Heart right ventricle (tissue), 16 donors: ENCODE measurements around the gene PHYHD1. TPM values are rescaled to one million over a fixed set of nuclear protein-coding genes. Genes with fewer than 3 reads are reported as not detected.

ENCODE experiments used
- ATAC-seq, 8 donors: fragments of 200-7000 bp; cut with Tn5 transposase; one replicate each; pipeline ENCODE4 v1.9.1; 2020; ENCODE audit warnings: mild to moderate bottlenecking in 8 of 8, moderate library complexity in 8 of 8, moderate number of reproducible peaks in 1 of 8
- DNase-seq, 2 donors: peaks; one replicate each; pipeline ENCODE4 v3.0.0-alpha.2; 2020
- H3K27ac ChIP-seq, 10 donors: fragments of 200-600 bp; sonication (generic) in 2 of 10; one replicate each; pipeline versions ENCODE4 v1.5.0 to v1.8.0; 2020 to 2022; ENCODE audit warnings: mild to moderate bottlenecking in 3 of 10
- H3K27me3 ChIP-seq, 7 donors: fragments of 200-600 bp; one replicate each; pipeline ENCODE4 v1.8.0; 2021 to 2022; ENCODE audit warnings: mild to moderate bottlenecking in 2 of 7
- H3K36me3 ChIP-seq, 9 donors: fragments of 200-600 bp; sonication (generic) in 1 of 9; one replicate each; pipeline versions ENCODE4 v1.5.0 to v1.8.0; 2020 to 2022; ENCODE audit warnings: mild to moderate bottlenecking in 2 of 9
- H3K4me1 ChIP-seq, 9 donors: fragments of 200-600 bp; sonication (generic) in 1 of 9; one replicate each; pipeline versions ENCODE4 v1.5.0 to v1.8.0; 2020 to 2022; ENCODE audit warnings: mild to moderate bottlenecking in 4 of 9
- H3K4me3 ChIP-seq, 10 donors: fragments of 200-600 bp; sonication (generic) in 2 of 10; one replicate each; pipeline versions ENCODE4 v1.5.0 to v1.8.0; 2020 to 2022; ENCODE audit warnings: mild to moderate bottlenecking in 7 of 10, moderate library complexity in 2 of 10
- H3K9me3 ChIP-seq, 11 donors: fragments of 200-600 bp in 10 of 11; sonication (generic) in 2 of 11; one replicate each; pipeline versions ENCODE4 v1.5.0 to v1.8.0; 2013 to 2022; ENCODE audit warnings: mild to moderate bottlenecking in 2 of 11, control low read depth in 1 of 11, moderate library complexity in 1 of 11
- WGBS, 2 donors: extraction: QIAGEN DNeasy Blood & Tissue Kit; methylation state at CpG; one replicate each; pipeline ENCODE4 v1.1.7; 2013; ENCODE audit warnings: inconsistent platforms in 1 of 2; 5-methylcytosine and 5-hydroxymethylcytosine counted together
- intact Hi-C, 10 donors: fragments of 100-400 bp; cut with DNase I; formaldehyde crosslinking; loops; one replicate each; pipeline versions ENCODE4 v1.11.1 to v1.14.2; 2022
- polyA plus RNA-seq, 2 donors: library from polyadenylated mRNA; stranded (reverse); fragments of 200-250 nt; gene quantifications; one replicate each; pipeline ENCODE4 v1.2.3, GENCODE V29; 2013
- total RNA-seq, 10 donors: library from RNA; stranded (reverse); fragmentation: NEBNext Ultra II Directional in 3 of 10; extraction: Animal tissue kit (Norgen Biotek cat#: 25700) in 3 of 10; gene quantifications; one replicate each; pipeline versions ENCODE4 v1.2.1 to v1.2.4, GENCODE V29; 2021 to 2023
- TF ChIP-seq, protein P1 (sequence below), 9 donors: fragments of 200-600 bp; sonication (generic) in 2 of 9; IDR thresholded peaks; one replicate each; pipeline versions ENCODE4 v1.5.0 to v1.8.0; 2021 to 2022; ENCODE audit warnings: antibody characterized with exemption in 9 of 9, mild to moderate bottlenecking in 5 of 9, moderate library complexity in 1 of 9
- donor health status: Arrhythmogenic right ventricular cardiomyopathy.
- donor health status: ischemic (EF 13 %, LVEDD 7.1; RV severe dilation, severe dysfunction).
- donor health status: healthy with polysubstance abuse.
- donor health status: DM: no; HTN: yes; CAD: no.
- donor health status: DM: no; HTN: no; CAD: no.
- donor health status: ischemic (EF 25% LVEDD 6.9; RV normal size, moderate dysfunction).
- donor health status: ischemic (EF 25% LVEDD 5.7; RV mildly dilated, moderate dysfunction).
- donor health status: healthy.
- donor health status: DM: yes; HTN: yes; CAD: no.
- donor health status: Ischemic cardiomyopathy.
- donor health status: ischemic (EF 35%, LVEDD 5.7; RV mildly dilated, moderate dysfunction).
- donor health status: nonischemic (EF 11% LVEDD 7.7; RV severe dilation, severe dysfunction).
- donor health status: DM: yes; HTN: yes; CAD: no.
- donor health status: PGD.
- donor health status: ischemic (EF 29% LVEDD 5.4; RV normal size, mild dysfunction).
- donor health status: nonischemic (EF 23%, LVEDD 6.1; RV moderate dilation, normal function).

The PHYHD1 gene
- total and polyA plus RNA-seq, 12 donors, result 14.7 to 49.2 (median 24.2) TPM

- Histone ChIP-seq H3K27ac (peak overlapping the region; percentile 73 to 93 (median 84)), H3K4me1 (peaks cover 60 to 97% (median 87%) of the 10 kb centered on the region in 9 donors), H3K36me3 (peaks cover 0 to 66% (median 17%) of the 10 kb centered on the region in 9 donors), H3K27me3 (no peaks in the 10 kb centered on the region), H3K4me3 (no peak overlapping the region), H3K9me3 (no peaks in the 10 kb centered on the region)
- no peak for DNase-seq
- intact Hi-C loops, result no loop called here
- ATAC-seq, result no peak
- TF ChIP-seq, protein P1, sequence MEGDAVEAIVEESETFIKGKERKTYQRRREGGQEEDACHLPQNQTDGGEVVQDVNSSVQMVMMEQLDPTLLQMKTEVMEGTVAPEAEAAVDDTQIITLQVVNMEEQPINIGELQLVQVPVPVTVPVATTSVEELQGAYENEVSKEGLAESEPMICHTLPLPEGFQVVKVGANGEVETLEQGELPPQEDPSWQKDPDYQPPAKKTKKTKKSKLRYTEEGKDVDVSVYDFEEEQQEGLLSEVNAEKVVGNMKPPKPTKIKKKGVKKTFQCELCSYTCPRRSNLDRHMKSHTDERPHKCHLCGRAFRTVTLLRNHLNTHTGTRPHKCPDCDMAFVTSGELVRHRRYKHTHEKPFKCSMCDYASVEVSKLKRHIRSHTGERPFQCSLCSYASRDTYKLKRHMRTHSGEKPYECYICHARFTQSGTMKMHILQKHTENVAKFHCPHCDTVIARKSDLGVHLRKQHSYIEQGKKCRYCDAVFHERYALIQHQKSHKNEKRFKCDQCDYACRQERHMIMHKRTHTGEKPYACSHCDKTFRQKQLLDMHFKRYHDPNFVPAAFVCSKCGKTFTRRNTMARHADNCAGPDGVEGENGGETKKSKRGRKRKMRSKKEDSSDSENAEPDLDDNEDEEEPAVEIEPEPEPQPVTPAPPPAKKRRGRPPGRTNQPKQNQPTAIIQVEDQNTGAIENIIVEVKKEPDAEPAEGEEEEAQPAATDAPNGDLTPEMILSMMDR (IDR thresholded peaks at IDR 0.05), result no peak
- WGBS, 2 donors, result 75 to 78% methylated on average over 23 of the region's 23 CpGs
Measured at GRCh38 chr9:128913995-128914772, 6.6 kb upstream of the PHYHD1 start.

DNA sequence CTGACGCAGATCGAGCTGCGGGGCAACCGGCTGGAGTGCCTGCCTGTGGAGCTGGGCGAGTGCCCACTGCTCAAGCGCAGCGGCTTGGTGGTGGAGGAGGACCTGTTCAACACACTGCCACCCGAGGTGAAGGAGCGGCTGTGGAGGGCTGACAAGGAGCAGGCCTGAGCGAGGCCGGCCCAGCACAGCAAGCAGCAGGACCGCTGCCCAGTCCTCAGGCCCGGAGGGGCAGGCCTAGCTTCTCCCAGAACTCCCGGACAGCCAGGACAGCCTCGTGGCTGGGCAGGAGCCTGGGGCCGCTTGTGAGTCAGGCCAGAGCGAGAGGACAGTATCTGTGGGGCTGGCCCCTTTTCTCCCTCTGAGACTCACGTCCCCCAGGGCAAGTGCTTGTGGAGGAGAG, 4.6 kb upstream of the PHYHD1 start:
- no peaks in the 10 kb centered on the region for H3K27me3 ChIP-seq
- intact Hi-C loops, result loop anchor here in 3 of 10 donors (2.0 to 5.0 kb wide), 2 partner anchors 33 to 34 kb away; partner anchors contain the start of genes LRRC8A (in 3 of the 3) and KYAT1 (in 2 of the 3)
- H3K36me3 ChIP-seq, result peaks cover 0 to 46% (median 9%) of the 10 kb centered on the region in 9 donors
- TF ChIP-seq, protein P1 (IDR thresholded peaks at IDR 0.05), result no peak
- H3K4me3 ChIP-seq, result no peak overlapping the region
- H3K27ac ChIP-seq, result peak overlapping the region; percentile 76 to 92 (median 84)
- ATAC-seq, result peak in 3 of 8 donors; percentile 3 to 27 (median 10)
- H3K4me1 ChIP-seq, result peaks cover 57 to 97% (median 87%) of the 10 kb centered on the region in 9 donors
- peak in 1 of 2 donors; percentile 63 for DNase-seq
- WGBS, 2 donors, result 76 to 77% methylated on average over 18 of the region's 18 CpGs
- no peaks in the 10 kb centered on the region for H3K9me3 ChIP-seq

DNA sequence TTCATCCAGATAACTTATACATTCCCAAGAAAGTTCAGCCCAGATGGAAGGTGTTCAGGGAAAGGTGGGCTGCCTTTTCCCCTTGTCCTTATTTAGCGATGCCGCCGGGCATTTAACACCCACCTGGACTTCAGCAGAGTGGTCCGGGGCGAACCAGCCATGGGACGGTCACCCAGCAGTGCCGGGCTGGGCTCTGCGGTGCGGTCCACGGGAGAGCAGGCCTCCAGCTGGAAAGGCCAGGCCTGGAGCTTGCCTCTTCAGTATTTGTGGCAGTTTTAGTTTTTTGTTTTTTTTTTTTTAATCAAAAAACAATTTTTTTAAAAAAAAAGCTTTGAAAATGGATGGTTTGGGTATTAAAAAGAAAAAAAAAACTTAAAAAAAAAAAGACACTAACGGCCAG, 4.0 kb upstream of the PHYHD1 start:
- H3K4me3 ChIP-seq, result no peak overlapping the region
- H3K9me3 ChIP-seq, result no peaks in the 10 kb centered on the region
- H3K27ac ChIP-seq, result peak overlapping the region; percentile 76 to 92 (median 84)
- no peaks in the 10 kb centered on the region for H3K27me3 ChIP-seq
- ATAC-seq, result peak in 1 of 8 donors; percentile 14
- H3K4me1 ChIP-seq, result peaks cover 51 to 97% (median 87%) of the 10 kb centered on the region in 9 donors
- WGBS, 2 donors, result 79 to 86% methylated on average over 11 of the region's 11 CpGs
- H3K36me3 ChIP-seq, result peaks cover 0 to 46% (median 9%) of the 10 kb centered on the region in 9 donors
- TF ChIP-seq, protein P1 (IDR thresholded peaks at IDR 0.05), result no peak
- DNase-seq, result no peak
- intact Hi-C loops, result loop anchor here in 3 of 10 donors (2.0 to 5.0 kb wide), 2 partner anchors 34 kb away; partner anchors contain the start of genes LRRC8A (in 3 of the 3) and KYAT1 (in 2 of the 3)

GRCh38 chr9:128917151-128917849, 3.5 kb upstream of the PHYHD1 start:
- H3K36me3 ChIP-seq, result peaks cover 0 to 46% (median 9%) of the 10 kb centered on the region in 9 donors
- H3K4me1 ChIP-seq, result peaks cover 46 to 97% (median 87%) of the 10 kb centered on the region in 9 donors
- TF ChIP-seq, protein P1 (IDR thresholded peaks at IDR 0.05), result no peak
- WGBS, 2 donors, result 48 to 51% methylated on average over 26 of the region's 26 CpGs
- H3K9me3 ChIP-seq, result no peaks in the 10 kb centered on the region
- DNase-seq (peak; percentile 84 to 85), ATAC-seq (peak; percentile 40 to 64 (median 50))
- H3K4me3 ChIP-seq, result no peak overlapping the region
- intact Hi-C loops, result loop anchor here in 3 of 10 donors (2.0 to 5.0 kb wide), 2 partner anchors 34 to 35 kb away; partner anchors contain the start of genes LRRC8A (in 3 of the 3) and KYAT1 (in 2 of the 3)
- no peaks in the 10 kb centered on the region for H3K27me3 ChIP-seq
- peak overlapping the region; percentile 76 to 92 (median 84) for H3K27ac ChIP-seq
